NCI-H2227 treated with DMSO at 0.1 percent for 48 hours (cell line): ENCODE measurements around the gene GLCE.
"Not testable (repeated sequence)": the region's sequence is repeated elsewhere in the genome, so short reads cannot be mapped to it uniquely, and the experiment has no call there.

ENCODE experiments used
- DNase-seq: peaks from one replicate; lab custom pipeline; 2025; lab: John Stamatoyannopoulos, UW

GLCE gene

GRCh38 chr15:69299451-69299886 lies 139.0 kb downstream of the GLCE start:
- no peak for DNase-seq

- DNase-seq: no peak
Observed at GRCh38 chr15:69299943-69300588, 139.6 kb downstream of the GLCE start.

- DNase-seq: not testable (repeated sequence)
Observed at GRCh38 chr15:69301101-69301500, 140.7 kb downstream of the GLCE start.

- not testable (repeated sequence) for DNase-seq
Observed at GRCh38 chr15:69302087-69302486, 141.7 kb downstream of the GLCE start.

- no peak for DNase-seq
Observed at GRCh38 chr15:69302929-69303328, 142.5 kb downstream of the GLCE start.

GRCh38 chr15:69303337-69304181 lies 143.1 kb downstream of the GLCE start:
- DNase-seq: no peak

GRCh38 chr15:69304182-69304545 lies 143.7 kb downstream of the GLCE start:
- DNase-seq: no peak

GRCh38 chr15:69305204-69305931 lies 144.9 kb downstream of the GLCE start:
- no peak for DNase-seq

GRCh38 chr15:69305933-69306568 lies 145.6 kb downstream of the GLCE start:
- no peak for DNase-seq

GRCh38 chr15:69307939-69308338 lies 147.5 kb downstream of the GLCE start:
- DNase-seq: no peak

GRCh38 chr15:69308949-69309348 lies 148.5 kb downstream of the GLCE start:
- no peak for DNase-seq

- no peak for DNase-seq
Observed at GRCh38 chr15:69311319-69311721, 150.9 kb downstream of the GLCE start.

- DNase-seq: no peak
Observed at GRCh38 chr15:69313432-69314000, 153.1 kb downstream of the GLCE start.

GRCh38 chr15:69314131-69314530 lies 153.7 kb downstream of the GLCE start:
- DNase-seq: no peak

- no peak for DNase-seq
Observed at GRCh38 chr15:69314736-69315135, 154.3 kb downstream of the GLCE start.

GRCh38 chr15:69315402-69316110 lies 155.1 kb downstream of the GLCE start:
- DNase-seq: no peak

- DNase-seq: no peak
Observed at GRCh38 chr15:69316291-69316690, 155.9 kb downstream of the GLCE start.

GRCh38 chr15:69317392-69317841 lies 157.0 kb downstream of the GLCE start:
- DNase-seq: no peak

- no peak for DNase-seq
Observed at GRCh38 chr15:69318033-69318432, 157.6 kb downstream of the GLCE start.

- DNase-seq: no peak
Observed at GRCh38 chr15:69319384-69320375, 159.2 kb downstream of the GLCE start.
